Endometrium (tissue), 2 donors: ENCODE data around the gene DOCK1.

Source experiments
- FAIRE-seq: peaks from 2 replicates; lab custom pipeline; 2012; peaks lifted over from hg19 to GRCh38; lab: Jason Lieb, UNC
- donor health status: control.
- donor health status: control.

Gene DOCK1

GRCh38 chr10:127402596-127403409 is 497.6 kb downstream of the DOCK1 start:
- no peak for FAIRE-seq

GRCh38 chr10:127405221-127405620 is 500.0 kb downstream of the DOCK1 start:
- no peak for FAIRE-seq

GRCh38 chr10:127406018-127406550 is 500.9 kb downstream of the DOCK1 start:
- FAIRE-seq = no peak

- no peak for FAIRE-seq
These were observed 502.3 kb downstream of the DOCK1 start for GRCh38 chr10:127407551-127407950.

GRCh38 chr10:127408112-127408710 is 503.0 kb downstream of the DOCK1 start:
- FAIRE-seq = no peak

- FAIRE-seq = peak; percentile 96
These were observed 503.5 kb downstream of the DOCK1 start for GRCh38 chr10:127408733-127409132.

- no peak for FAIRE-seq
These were observed 504.8 kb downstream of the DOCK1 start for GRCh38 chr10:127410030-127410429.

GRCh38 chr10:127411062-127411461 is 505.8 kb downstream of the DOCK1 start:
- no peak for FAIRE-seq

- no peak for FAIRE-seq
These were observed 508.1 kb downstream of the DOCK1 start for GRCh38 chr10:127413326-127413725.

- no peak for FAIRE-seq
These were observed 508.8 kb downstream of the DOCK1 start for GRCh38 chr10:127414024-127414423.

GRCh38 chr10:127415116-127415515 is 509.9 kb downstream of the DOCK1 start:
- FAIRE-seq = no peak

GRCh38 chr10:127415901-127416581 is 510.8 kb downstream of the DOCK1 start:
- no peak for FAIRE-seq

GRCh38 chr10:127417031-127417430 is 511.8 kb downstream of the DOCK1 start:
- FAIRE-seq = no peak

GRCh38 chr10:127417686-127418401 is 512.6 kb downstream of the DOCK1 start:
- FAIRE-seq = no peak

- no peak for FAIRE-seq
These were observed 513.4 kb downstream of the DOCK1 start for GRCh38 chr10:127418536-127419168.

GRCh38 chr10:127420138-127420684 is 515.0 kb downstream of the DOCK1 start:
- no peak for FAIRE-seq

- FAIRE-seq = no peak
These were observed 518.1 kb downstream of the DOCK1 start for GRCh38 chr10:127423218-127423915.

- no peak for FAIRE-seq
These were observed 519.5 kb downstream of the DOCK1 start for GRCh38 chr10:127424594-127425264.

GRCh38 chr10:127426746-127427145 is 521.5 kb downstream of the DOCK1 start:
- FAIRE-seq = no peak

GRCh38 chr10:127427926-127428325 is 522.7 kb downstream of the DOCK1 start:
- no peak for FAIRE-seq
